HEK293 (cell line): Measurements from ENCODE around the gene CHMP3.

Experiments
- CTCF ChIP-seq: fragments of 450-650 bp; formaldehyde crosslinking; IDR thresholded peaks from 2 replicates; pipeline ENCODE4 v1.5.1; 2016; ENCODE audit warnings: missing biosample characterization, missing genetic modification characterization
- MYNN ChIP-seq: fragments of 450-650 bp; formaldehyde crosslinking; IDR thresholded peaks from 2 replicates; pipeline ENCODE4 v1.5.1; 2016; ENCODE audit warnings: missing biosample characterization, missing genetic modification characterization, borderline replicate concordance
- PRDM4 ChIP-seq: fragments of 450-650 bp; formaldehyde crosslinking; IDR thresholded peaks from 2 replicates; pipeline ENCODE4 v1.5.1; 2017; ENCODE audit warnings: missing biosample characterization, missing genetic modification characterization
- SP2 ChIP-seq: fragments of 450-650 bp; formaldehyde crosslinking; IDR thresholded peaks from 2 replicates; pipeline ENCODE4 v1.5.1; 2016; ENCODE audit warnings: missing biosample characterization, missing genetic modification characterization
- ZBTB10 ChIP-seq: fragments of 450-650 bp; formaldehyde crosslinking; IDR thresholded peaks from 2 replicates; pipeline ENCODE4 v1.5.1; 2016; ENCODE audit warnings: missing biosample characterization, missing genetic modification characterization
- ZFP3 ChIP-seq: fragments of 450-650 bp; formaldehyde crosslinking; IDR thresholded peaks from 2 replicates; pipeline ENCODE4 v1.5.1; 2016; ENCODE audit warnings: low read depth, missing biosample characterization, missing genetic modification characterization
- ZFP41 ChIP-seq: fragments of 450-650 bp; formaldehyde crosslinking; IDR thresholded peaks from 2 replicates; pipeline ENCODE4 v1.5.1; 2016; ENCODE audit warnings: missing biosample characterization, missing genetic modification characterization, borderline replicate concordance
- ZNF16 ChIP-seq: fragments of 450-650 bp; formaldehyde crosslinking; IDR thresholded peaks from 2 replicates; pipeline ENCODE4 v1.5.1; 2016; ENCODE audit warnings: low read depth, missing biosample characterization, missing genetic modification characterization
- ZNF366 ChIP-seq: fragments of 450-650 bp; formaldehyde crosslinking; conservative IDR thresholded peaks from 2 replicates; pipeline ENCODE4 v1.5.1; 2016; ENCODE audit warnings: missing biosample characterization, missing genetic modification characterization
- ZNF510 ChIP-seq: fragments of 450-650 bp; formaldehyde crosslinking; IDR thresholded peaks from 2 replicates; pipeline ENCODE4 v1.5.1; 2018; ENCODE audit warnings: mild to moderate bottlenecking, missing genetic modification characterization, missing biosample characterization; ENCODE audit not compliant: insufficient replicate concordance
- ZNF639 ChIP-seq: fragments of 450-650 bp; formaldehyde crosslinking; IDR thresholded peaks from 2 replicates; pipeline ENCODE4 v1.5.1; 2016; ENCODE audit warnings: missing biosample characterization, missing genetic modification characterization

- TF ChIP-seq CTCF (tag by site-specific recombination) (no peak), MYNN (tag by site-specific recombination) (no peak), ZFP41 (tag by site-specific recombination) (no peak), ZNF510 (tag by site-specific recombination) (no peak), PRDM4 (tag by site-specific recombination) (no peak), ZNF639 (tag by site-specific recombination) (no peak), ZNF16 (tag by site-specific recombination) (no peak), SP2 (no peak), ZFP3 (tag by site-specific recombination) (no peak), ZNF366 (tag by site-specific recombination) (no peak), ZBTB10 (no peak)
Observed at GRCh38 chr2:86485802-86486201, 77.4 kb downstream of the CHMP3 start.
